ENCODE results near the gene SCNN1A.

Gene SCNN1A

GRCh38 chr12:6335451-6336078, 39.8 kb downstream of the SCNN1A start:
- H3K27ac ChIP-seq = peak overlapping the region; percentile 94
- H3K27me3 ChIP-seq (replicated peaks) = no peaks in the 10 kb centered on the region
- peak overlapping the region; percentile 44 for H3K4me3 ChIP-seq (ENCODE audit: low read depth, low read length)
- in situ Hi-C loops (cut with HindIII; ENCODE audit: low pct_ligation_motif_present, low sequenced_read_pairs) = no loop called here
- DNase-seq = peak; percentile 85
- H3K36me3 ChIP-seq (replicated peaks) = peaks cover 43% of the 10 kb centered on the region
- peak; percentile 76 for TF ChIP-seq CTCF (IDR thresholded peaks at IDR 0.05; ENCODE audit: low read depth, low read length, missing control alignments)

GRCh38 chr12:6334940-6335450, 40.4 kb downstream of the SCNN1A start:
- TF ChIP-seq CTCF (IDR thresholded peaks at IDR 0.05; ENCODE audit: low read depth, low read length, missing control alignments) = no peak
- Histone ChIP-seq H3K27me3 (replicated peaks) (no peaks in the 10 kb centered on the region), H3K36me3 (replicated peaks) (peaks cover 49% of the 10 kb centered on the region), H3K27ac (peak overlapping the region; percentile 94), H3K4me3 (ENCODE audit: low read depth, low read length) (peak overlapping the region; percentile 20)
- in situ Hi-C loops (cut with HindIII; ENCODE audit: low pct_ligation_motif_present, low sequenced_read_pairs) = no loop called here
- DNase-seq = no peak

GRCh38 chr12:6334359-6334758, 41.0 kb downstream of the SCNN1A start:
- H3K36me3 ChIP-seq (replicated peaks) = peaks cover 56% of the 10 kb centered on the region
- H3K4me3 ChIP-seq (ENCODE audit: low read depth, low read length) = no peak overlapping the region
- in situ Hi-C loops (cut with HindIII; ENCODE audit: low pct_ligation_motif_present, low sequenced_read_pairs) = no loop called here

GRCh38 chr12:6333566-6333965, 41.8 kb downstream of the SCNN1A start:
- Histone ChIP-seq H3K36me3 (replicated peaks) (peaks cover 59% of the 10 kb centered on the region), H3K27me3 (replicated peaks) (no peaks in the 10 kb centered on the region), H3K27ac (peak overlapping the region; percentile 94), H3K4me3 (ENCODE audit: low read depth, low read length) (no peak overlapping the region)
- DNase-seq = peak; percentile 87
- in situ Hi-C loops (cut with HindIII; ENCODE audit: low pct_ligation_motif_present, low sequenced_read_pairs) = no loop called here
- no peak for TF ChIP-seq CTCF (IDR thresholded peaks at IDR 0.05; ENCODE audit: low read depth, low read length, missing control alignments)

More at GRCh38 chr12:6334359-6334758, 41.0 kb downstream of the SCNN1A start:
- no peak for DNase-seq
- H3K27ac ChIP-seq = peak overlapping the region; percentile 94
- no peak for TF ChIP-seq CTCF (IDR thresholded peaks at IDR 0.05; ENCODE audit: low read depth, low read length, missing control alignments)
- H3K27me3 ChIP-seq (replicated peaks) = no peaks in the 10 kb centered on the region

DNA sequence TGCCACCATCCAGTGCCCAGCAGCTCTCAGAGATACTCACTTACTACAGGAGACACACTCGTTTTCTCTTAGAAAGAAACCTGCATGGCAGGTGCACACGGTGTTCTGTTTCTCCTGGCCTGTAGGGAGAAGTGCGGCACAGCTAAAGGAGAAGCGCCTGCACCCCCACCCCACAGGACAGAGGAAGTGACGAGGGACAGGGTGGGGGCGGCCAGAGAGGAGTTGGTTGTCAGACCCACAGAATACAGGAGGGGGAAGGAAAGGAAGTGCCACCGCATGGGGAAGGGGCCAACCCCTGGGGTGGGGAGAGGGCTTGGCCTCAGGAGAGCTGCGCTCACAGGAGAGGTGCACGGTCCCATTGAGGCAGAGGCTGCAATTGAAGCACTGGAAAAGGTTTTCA, 42.3 kb downstream of the SCNN1A start:
- DNase-seq = no peak
- in situ Hi-C loops (cut with HindIII; ENCODE audit: low pct_ligation_motif_present, low sequenced_read_pairs) = no loop called here

More for the DNA sequence above, 42.3 kb downstream of the SCNN1A start:
- Histone ChIP-seq H3K27me3 (replicated peaks) (no peaks in the 10 kb centered on the region), H3K27ac (peak overlapping the region; percentile 94), H3K4me3 (ENCODE audit: low read depth, low read length) (no peak overlapping the region), H3K36me3 (replicated peaks) (peaks cover 64% of the 10 kb centered on the region)
- TF ChIP-seq CTCF (IDR thresholded peaks at IDR 0.05; ENCODE audit: low read depth, low read length, missing control alignments) = peak; percentile 2

Data from brain microvascular endothelial cell (primary cell).